SJSA1 (cell line): ENCODE results near the gene DAP. TPM values are rescaled to one million over a fixed set of nuclear protein-coding genes. Genes with fewer than 3 reads are reported as not detected.
"Not testable (repeated sequence)": the region's sequence is repeated elsewhere in the genome, so short reads cannot be mapped to it uniquely, and the experiment has no call there.

ENCODE experiments used
- DNase-seq, 2 experiments: peaks; one replicate each; pipeline ENCODE4 v3.0.0-alpha.2; 2015 to 2020; ENCODE audit warnings: low spot score in 2 of 2, low read depth in 1 of 2
- H3K27ac ChIP-seq: fragments of 250-450 bp; sonication (Bioruptor Pico); 2 replicates; pipeline ENCODE4 v1.5.1; 2020; ENCODE audit warnings: mild to moderate bottlenecking, moderate library complexity
- H3K27me3 ChIP-seq: fragments of 250-450 bp; sonication (Bioruptor Pico); replicated peaks from 2 replicates; pipeline ENCODE4 v1.5.1; 2020; ENCODE audit warnings: mild to moderate bottlenecking, moderate library complexity
- H3K36me3 ChIP-seq: fragments of 250-450 bp; sonication (Bioruptor Pico); 2 replicates; pipeline ENCODE4 v1.5.1; 2020; ENCODE audit warnings: mild to moderate bottlenecking
- H3K4me1 ChIP-seq: fragments of 250-450 bp; sonication (Bioruptor Pico); replicated peaks from 2 replicates; pipeline ENCODE4 v1.6.1; 2021; ENCODE audit warnings: mild to moderate bottlenecking
- H3K4me3 ChIP-seq: fragments of 250-450 bp; sonication (Bioruptor Pico); 2 replicates; pipeline ENCODE4 v1.5.1; 2020; ENCODE audit warnings: mild to moderate bottlenecking
- H3K9me3 ChIP-seq: fragments of 250-450 bp; sonication (Bioruptor Pico); replicated peaks from 2 replicates; pipeline ENCODE4 v1.5.1; 2020; ENCODE audit warnings: mild to moderate bottlenecking
- total RNA-seq: library from RNA; depleted of rRNA; stranded (reverse); fragments of >200 nt; shearing (Covaris generic); gene quantifications from 2 replicates; pipeline ENCODE4 v1.2.3, GENCODE V29; 2014; rRNA removed

DAP gene, protein sequence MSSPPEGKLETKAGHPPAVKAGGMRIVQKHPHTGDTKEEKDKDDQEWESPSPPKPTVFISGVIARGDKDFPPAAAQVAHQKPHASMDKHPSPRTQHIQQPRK
- total RNA-seq: 40.6 and 64.6 TPM in 2 replicates

DNA sequence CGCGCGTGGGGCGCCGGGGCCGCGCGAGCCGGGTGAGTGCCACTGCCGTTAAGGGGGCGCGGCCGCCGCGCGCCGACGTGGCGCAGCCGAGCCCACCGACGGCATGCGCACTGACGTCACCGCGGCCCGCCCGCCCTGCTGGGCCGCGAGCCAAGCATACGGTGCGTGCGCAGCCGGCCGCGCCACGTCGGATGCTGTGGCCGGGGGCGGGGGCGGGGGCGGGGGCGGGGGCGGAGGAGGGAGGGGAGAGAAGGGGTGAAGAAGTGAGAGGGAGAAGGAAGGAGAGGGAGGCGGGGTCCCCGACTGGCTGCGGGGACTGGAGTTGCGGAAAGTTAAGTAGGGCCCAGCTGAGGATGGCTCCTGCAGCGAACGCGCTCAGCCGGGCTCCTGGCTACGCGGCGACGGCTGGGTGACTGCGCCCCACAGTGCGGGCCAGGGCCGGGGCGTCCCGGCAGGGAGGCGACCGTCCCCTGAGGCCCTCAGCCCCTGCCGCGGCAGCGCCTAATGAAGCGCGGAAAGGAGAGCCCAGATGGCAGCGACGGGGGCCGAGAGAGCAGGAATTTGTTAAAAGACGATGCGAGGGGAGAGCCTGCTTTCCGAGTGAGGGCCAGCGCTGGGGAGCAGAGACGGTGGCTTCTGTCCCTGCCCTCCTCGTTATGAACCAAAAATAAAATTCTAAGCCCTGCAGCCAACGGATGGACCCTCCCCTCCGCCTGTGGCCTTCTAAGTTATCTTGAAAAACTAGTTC, at the start of gene DAP:
TSS of gene DAP (minus strand) at position 50 of the 748 bp plus-strand sequence. CDS start 166 bp downstream, outside the sequence.
- H3K27ac ChIP-seq: peak within 1 kb of the TSS; percentile 89
- peak within 1 kb of the TSS; percentile 98 for H3K4me3 ChIP-seq
- H3K27me3 ChIP-seq: no peaks in the 10 kb centered on the region
- H3K36me3 ChIP-seq: peaks cover 32% of the 10 kb centered on the region
- H3K4me1 ChIP-seq: peaks cover 35% of the 10 kb centered on the region
- peak; percentile 78 to 89 for DNase-seq
- H3K9me3 ChIP-seq: no peaks in the 10 kb centered on the region; the same call in 1 of the 2 replicates

DNA sequence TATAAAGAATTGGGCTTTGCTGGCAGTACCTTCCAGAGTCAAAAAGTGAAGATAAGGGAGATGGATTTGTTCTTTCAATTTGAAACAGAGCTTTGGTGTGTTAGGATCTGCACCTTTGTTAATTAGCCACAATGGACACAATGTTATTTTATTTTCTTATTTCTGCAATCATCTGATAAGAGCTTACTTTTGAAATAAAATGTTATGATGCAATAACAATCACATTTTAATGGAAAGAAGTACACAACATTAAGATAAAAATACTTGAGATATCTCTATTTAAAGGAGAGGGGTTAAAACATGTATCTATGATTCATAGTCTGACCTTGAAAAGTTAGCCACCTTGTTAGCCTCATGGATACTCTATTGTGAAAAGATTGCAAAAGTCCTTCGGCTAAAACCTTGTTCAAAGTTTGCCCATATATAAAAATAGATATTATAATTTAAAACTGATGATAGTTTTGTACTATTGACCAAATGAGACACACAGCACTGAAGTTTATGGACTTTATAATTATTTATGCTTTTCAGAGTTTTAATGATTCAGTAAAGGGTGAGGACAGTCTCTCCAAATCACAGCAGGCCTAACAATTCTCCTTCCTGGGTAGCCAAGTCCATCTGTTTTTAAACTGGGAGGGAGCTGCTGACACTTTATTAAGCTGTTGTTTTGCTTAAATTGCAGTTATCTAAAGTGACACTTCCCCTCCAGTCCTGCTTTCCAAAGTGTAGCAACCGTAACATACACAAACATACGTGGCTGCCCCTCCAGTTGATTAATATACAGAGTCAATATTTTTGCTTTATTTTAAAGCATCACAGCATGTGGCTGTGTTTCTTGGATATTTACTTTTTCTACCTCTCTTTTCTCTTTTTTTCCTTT, 47.6 kb upstream of the DAP start:
- no peak overlapping the region for H3K27ac ChIP-seq
- no peaks in the 10 kb centered on the region for H3K36me3 ChIP-seq
- no peaks in the 10 kb centered on the region for H3K9me3 ChIP-seq
- H3K27me3 ChIP-seq: no peaks in the 10 kb centered on the region
- DNase-seq: no peak
- H3K4me3 ChIP-seq: no peak overlapping the region
- peaks cover 21% of the 10 kb centered on the region for H3K4me1 ChIP-seq

DNA sequence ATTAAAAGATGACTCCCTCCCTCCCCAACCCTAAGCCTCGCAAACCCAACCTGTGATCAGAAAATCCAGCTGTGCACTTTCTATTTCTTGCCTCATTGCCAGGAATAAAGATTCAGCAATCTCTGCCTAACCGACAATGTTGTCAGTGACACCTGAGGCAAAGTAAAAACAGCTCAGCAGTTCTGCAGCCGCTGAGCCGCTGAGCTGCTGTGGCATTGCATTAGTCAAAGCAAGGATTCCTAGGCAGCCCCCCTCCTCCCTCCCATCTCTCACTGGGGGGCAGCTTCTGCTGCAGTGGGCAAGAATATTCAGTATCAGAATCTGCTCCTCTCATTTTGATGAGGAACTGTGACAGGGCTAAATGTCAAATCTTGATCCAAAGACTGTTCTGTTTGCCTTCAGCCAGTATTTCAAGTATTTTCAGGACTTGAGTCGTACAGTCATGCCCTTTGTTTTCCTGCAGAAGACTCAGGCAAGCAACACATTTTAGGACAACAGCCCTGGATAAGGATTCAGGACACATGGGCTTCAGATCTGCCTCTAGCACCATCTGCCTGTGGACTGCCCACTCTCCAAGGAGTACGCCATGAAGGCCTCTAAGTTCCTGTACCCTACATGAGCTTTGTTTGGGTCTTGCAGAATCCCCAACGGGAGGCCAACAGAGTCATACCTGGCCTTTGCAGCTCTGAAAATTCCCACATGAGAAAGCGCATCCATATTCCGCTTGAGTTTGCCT, 41.1 kb upstream of the DAP start:
- Histone ChIP-seq H3K36me3 (no peaks in the 10 kb centered on the region), H3K4me1 (0 out of 2 replicates have a peak, but pooled peaks cover 3% of the 10 kb centered on the region), H3K9me3 (no peaks in the 10 kb centered on the region), H3K4me3 (no peak overlapping the region), H3K27ac (no peak overlapping the region), H3K27me3 (no peaks in the 10 kb centered on the region; the same call in 1 of the 2 replicates)
- DNase-seq: peak in 1 of 2 experiments; percentile 19

DNA sequence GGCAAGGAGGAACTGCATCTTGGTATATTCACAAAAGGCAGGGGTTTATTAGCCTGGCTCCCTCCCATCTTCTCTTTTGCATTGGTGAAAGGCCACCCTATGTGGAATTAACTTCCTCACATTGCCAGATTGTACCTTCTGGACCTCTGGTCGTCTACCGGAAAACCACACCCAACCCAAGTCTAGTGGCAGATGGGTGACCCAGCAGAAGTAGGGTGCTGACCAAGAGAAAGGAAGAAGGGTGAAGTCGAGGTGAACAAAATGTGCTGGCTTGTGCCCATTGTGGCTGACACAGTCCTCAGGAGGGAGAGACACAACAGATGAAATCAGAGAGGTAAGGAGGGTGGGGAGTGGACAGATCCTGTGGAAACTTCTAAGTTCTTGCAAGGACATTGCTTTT, 39.8 kb upstream of the DAP start:
- Histone ChIP-seq H3K9me3 (no peaks in the 10 kb centered on the region), H3K4me1 (0 out of 2 replicates have a peak, but pooled peaks cover 3% of the 10 kb centered on the region), H3K27ac (no peak overlapping the region), H3K4me3 (no peak overlapping the region), H3K36me3 (no peaks in the 10 kb centered on the region), H3K27me3 (no peaks in the 10 kb centered on the region; the same call in 1 of the 2 replicates)
- DNase-seq: no peak

DNA sequence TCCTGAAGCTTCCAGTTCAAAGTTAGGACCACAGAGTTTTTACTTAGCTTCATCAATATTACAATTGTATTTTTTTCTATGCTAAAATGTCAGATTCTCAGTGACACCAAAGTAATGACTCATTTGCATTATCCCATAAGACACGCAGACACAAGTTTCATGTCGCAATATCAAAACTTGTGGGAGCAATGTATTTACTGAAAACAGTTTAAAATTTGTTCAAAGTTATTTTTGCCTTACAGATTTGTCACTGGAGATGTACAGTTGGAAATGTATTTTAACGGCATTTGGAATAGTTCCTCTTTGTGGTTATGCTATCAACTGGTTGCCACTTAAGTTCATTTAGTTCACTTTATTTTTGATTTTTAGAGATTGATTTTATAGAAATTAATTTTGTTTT, 36.2 kb upstream of the DAP start:
- H3K27ac ChIP-seq: no peak overlapping the region
- no peaks in the 10 kb centered on the region; the same call in 1 of the 2 replicates for H3K27me3 ChIP-seq
- no peaks in the 10 kb centered on the region for H3K36me3 ChIP-seq
- H3K4me1 ChIP-seq: 0 out of 2 replicates have a peak, but pooled peaks cover 3% of the 10 kb centered on the region
- H3K9me3 ChIP-seq: no peaks in the 10 kb centered on the region
- no peak overlapping the region for H3K4me3 ChIP-seq
- no peak for DNase-seq

DNA sequence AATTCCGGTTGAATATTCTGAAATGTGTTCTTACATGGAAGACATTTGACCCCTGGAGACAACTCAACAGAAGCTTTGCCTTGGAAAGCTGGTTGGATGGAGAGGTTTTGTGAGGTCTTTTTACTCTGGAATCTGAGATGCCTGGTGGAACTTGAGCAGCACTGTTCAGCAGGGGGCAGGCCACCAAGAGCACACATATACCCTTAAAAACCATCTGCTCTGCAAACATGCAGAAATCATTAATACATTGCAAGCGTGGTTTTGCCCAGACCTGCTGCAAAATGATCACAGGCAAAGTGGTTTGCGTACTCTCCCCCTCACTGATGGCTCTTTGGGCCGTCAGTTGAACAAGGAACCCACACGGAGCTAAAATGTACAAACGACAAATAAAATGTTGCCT, 32.8 kb upstream of the DAP start:
- H3K27ac ChIP-seq: no peak overlapping the region
- H3K36me3 ChIP-seq: no peaks in the 10 kb centered on the region
- H3K4me3 ChIP-seq: no peak overlapping the region
- H3K27me3 ChIP-seq: no peaks in the 10 kb centered on the region; the same call in 1 of the 2 replicates
- DNase-seq: peak in 1 of 2 experiments; percentile 18
- H3K4me1 ChIP-seq: peaks cover 20% of the 10 kb centered on the region
- H3K9me3 ChIP-seq: no peaks in the 10 kb centered on the region

DNA sequence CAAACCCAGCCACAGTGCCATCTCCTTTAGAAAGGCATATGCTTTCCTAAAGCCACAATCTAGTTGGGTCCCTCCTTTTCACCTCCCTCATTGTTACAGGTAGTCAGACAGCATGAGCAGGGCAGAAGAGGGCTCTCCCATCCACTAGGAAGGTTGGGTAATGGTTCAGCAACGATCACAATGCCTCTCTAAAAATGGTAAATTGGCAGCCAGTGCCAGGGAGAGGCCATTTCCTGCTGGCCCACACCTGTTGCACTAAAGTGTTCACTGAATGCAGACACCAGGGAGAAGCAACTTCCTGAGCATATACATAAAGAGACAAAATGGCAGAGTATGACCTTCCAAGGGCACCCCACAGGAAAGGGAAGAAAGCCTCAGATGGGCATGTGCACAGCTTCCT, 31.3 kb upstream of the DAP start:
- DNase-seq: no peak
- Histone ChIP-seq H3K36me3 (no peaks in the 10 kb centered on the region), H3K27me3 (no peaks in the 10 kb centered on the region; the same call in 1 of the 2 replicates), H3K9me3 (no peaks in the 10 kb centered on the region), H3K4me1 (peaks cover 32% of the 10 kb centered on the region), H3K4me3 (no peak overlapping the region), H3K27ac (no peak overlapping the region)

DNA sequence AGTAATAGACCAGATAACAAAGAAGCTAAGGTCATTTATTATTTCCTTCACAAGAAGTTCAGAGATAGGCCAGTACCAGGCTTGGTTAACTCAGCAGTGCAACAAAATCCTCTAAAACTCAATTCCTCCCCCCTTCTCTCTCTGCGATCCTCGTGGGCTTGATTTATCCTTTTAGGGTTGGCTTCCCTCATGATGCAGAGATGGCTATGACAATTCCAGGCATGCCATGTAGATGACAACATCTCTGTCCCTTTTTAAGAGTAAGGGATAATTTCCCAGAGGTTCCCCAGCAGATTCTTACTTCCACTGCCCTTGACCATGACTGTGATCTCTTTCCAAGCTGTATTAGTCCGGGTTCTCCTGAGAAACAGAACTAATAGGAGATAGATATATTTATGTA, 28.7 kb upstream of the DAP start:
- Histone ChIP-seq H3K4me3 (no peak overlapping the region), H3K36me3 (no peaks in the 10 kb centered on the region), H3K27ac (peak overlapping the region; percentile 86), H3K9me3 (no peaks in the 10 kb centered on the region), H3K27me3 (no peaks in the 10 kb centered on the region), H3K4me1 (peaks cover 32% of the 10 kb centered on the region)
- DNase-seq: peak; percentile 68 to 86

DNA sequence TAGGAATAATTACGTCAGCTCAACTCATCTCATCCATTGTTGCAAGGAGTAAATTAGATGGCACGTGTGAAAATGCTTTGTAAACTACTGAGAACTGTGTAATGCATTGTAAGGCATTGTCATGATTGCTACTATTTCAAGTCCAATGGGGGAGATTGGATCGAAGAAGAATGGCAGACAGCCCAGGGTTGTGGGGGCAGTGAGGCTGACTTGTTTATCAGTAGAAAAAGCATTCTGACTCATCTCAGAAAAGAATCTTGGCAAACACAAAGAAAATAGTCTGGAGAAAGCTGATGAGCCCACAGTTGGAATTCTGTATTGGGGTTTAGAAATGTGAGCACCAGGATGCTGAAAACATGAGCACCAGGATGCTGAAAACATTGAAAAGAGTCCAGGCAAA, 28.0 kb upstream of the DAP start:
- peak overlapping the region; percentile 86 for H3K27ac ChIP-seq

DNA sequence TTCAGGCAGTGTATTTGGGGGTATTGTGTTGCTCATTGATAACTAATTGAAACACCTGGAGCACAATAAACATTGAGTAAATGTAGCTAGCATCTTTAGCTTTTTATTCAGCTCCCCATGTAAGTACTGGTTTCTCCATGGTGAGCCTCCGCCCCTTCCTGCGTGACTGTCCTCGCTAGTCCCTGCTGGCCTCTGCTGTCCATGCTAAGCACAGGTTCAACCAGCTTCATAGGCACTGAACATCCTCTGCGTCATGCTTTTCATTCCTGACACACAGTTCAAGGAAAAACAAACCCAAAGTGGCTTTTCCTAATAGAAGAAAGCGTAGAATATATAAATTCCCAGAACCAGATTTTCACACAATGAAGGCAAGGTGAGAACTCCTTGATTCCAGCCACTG, 27.3 kb upstream of the DAP start:
- Histone ChIP-seq H3K27me3 (no peaks in the 10 kb centered on the region), H3K27ac (peak overlapping the region; percentile 86)
- no peak for DNase-seq

More for the DNA sequence above, 28.0 kb upstream of the DAP start:
- Histone ChIP-seq H3K4me1 (peaks cover 32% of the 10 kb centered on the region), H3K27me3 (no peaks in the 10 kb centered on the region), H3K36me3 (no peaks in the 10 kb centered on the region), H3K9me3 (no peaks in the 10 kb centered on the region), H3K4me3 (no peak overlapping the region)
- DNase-seq: peak; percentile 85 to 92

DNA sequence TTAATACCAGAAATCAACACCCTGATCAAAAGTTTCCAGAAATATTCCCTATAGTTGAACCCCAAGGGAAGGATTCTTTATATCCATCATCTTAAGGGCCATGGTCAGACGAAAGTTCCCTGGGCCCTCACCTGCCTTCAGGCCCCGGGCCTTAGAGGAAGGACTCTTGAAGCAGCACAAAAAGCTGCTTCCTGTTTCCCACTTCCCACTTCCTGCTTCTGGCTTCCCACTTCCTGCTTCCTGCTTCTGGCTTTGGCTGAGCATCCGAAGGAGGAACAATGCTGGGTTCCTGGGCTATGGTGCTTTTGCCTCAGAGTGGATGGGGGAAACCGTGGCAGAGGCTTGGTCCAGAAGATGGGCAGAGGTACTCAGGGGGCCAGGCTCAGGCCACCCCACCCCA, 25.8 kb upstream of the DAP start:
- Histone ChIP-seq H3K4me1 (peaks cover 32% of the 10 kb centered on the region), H3K27me3 (no peaks in the 10 kb centered on the region), H3K4me3 (no peak overlapping the region), H3K36me3 (no peaks in the 10 kb centered on the region), H3K9me3 (no peaks in the 10 kb centered on the region), H3K27ac (no peak overlapping the region)
- no peak for DNase-seq

More for the DNA sequence above, 27.3 kb upstream of the DAP start:
- no peak overlapping the region for H3K4me3 ChIP-seq
- H3K9me3 ChIP-seq: no peaks in the 10 kb centered on the region
- no peaks in the 10 kb centered on the region for H3K36me3 ChIP-seq
- H3K4me1 ChIP-seq: peaks cover 32% of the 10 kb centered on the region

DNA sequence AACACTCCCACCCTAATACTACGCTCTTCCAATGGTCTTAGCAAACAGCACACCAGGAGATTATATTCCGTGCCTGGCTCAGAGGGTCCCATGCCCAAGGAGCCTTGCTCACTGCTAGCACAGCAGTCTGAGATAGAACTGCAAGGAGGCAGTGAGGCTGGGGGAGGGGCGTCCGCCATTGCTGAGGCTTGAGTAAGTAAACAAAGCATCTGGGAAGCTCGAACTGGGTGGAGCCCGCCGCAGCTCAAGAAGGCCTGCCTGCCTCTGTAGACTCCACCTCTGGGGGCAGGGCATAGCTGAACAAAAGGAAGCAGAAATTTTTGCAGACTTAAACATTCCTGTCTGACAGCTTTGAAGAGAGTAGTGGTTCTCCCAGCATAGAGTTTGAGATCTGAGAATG, 19.2 kb upstream of the DAP start:
- H3K27me3 ChIP-seq, H3K27ac ChIP-seq, H3K9me3 ChIP-seq, H3K4me3 ChIP-seq, H3K36me3 ChIP-seq: not testable (repeated sequence)
- DNase-seq: peak; percentile 41 to 82
- peaks cover 17% of the 10 kb centered on the region for H3K4me1 ChIP-seq

DNA sequence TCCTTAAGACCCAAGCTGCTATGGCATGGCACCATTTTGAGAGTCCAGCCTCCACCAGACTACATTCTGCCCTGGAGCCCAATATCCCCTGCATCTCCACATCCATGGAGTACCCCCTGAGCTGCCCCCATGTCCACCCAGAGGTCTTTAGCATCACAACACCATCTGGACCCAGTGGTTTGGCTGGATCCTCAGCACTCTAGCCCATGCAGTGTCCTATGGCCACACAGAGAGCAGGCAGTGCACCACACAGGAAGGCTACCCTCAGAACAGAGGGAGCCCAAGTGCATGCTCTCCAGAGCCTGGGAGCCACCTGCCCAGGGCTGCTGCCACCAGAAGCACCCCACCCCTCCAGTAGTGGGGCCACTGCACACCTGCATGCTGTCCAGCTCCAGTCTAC, 18.6 kb upstream of the DAP start:
- H3K27me3 ChIP-seq: no peaks in the 10 kb centered on the region
- H3K4me1 ChIP-seq: peaks cover 17% of the 10 kb centered on the region
- DNase-seq: no peak
- no peaks in the 10 kb centered on the region for H3K36me3 ChIP-seq
- H3K4me3 ChIP-seq: no peak overlapping the region
- no peak overlapping the region for H3K27ac ChIP-seq
- H3K9me3 ChIP-seq: no peaks in the 10 kb centered on the region; the same call in 1 of the 2 replicates
